GM23338 (cell line): Measurements from ENCODE around the gene GTF2H1.

Source experiments
- CREB1 ChIP-seq: fragments of 250-450 bp; sonication (Bioruptor Pico); IDR thresholded peaks from 2 replicates; pipeline ENCODE4 v1.5.0; 2020; ENCODE audit warnings: low read depth, mild to moderate bottlenecking, moderate library complexity
- EZH2 ChIP-seq: fragments of 200-600 bp; sonication (generic); IDR thresholded peaks from one replicate; pipeline ENCODE4 v1.8.0; 2017; ENCODE audit warnings: antibody characterized with exemption, mild to moderate bottlenecking, low read depth; ENCODE audit not compliant: unreplicated experiment
- EZH2phosphoT487 ChIP-seq: fragments of 200-600 bp; sonication (generic); IDR thresholded peaks from one replicate; pipeline ENCODE4 v1.8.1; 2018; ENCODE audit warnings: antibody characterized with exemption; ENCODE audit not compliant: unreplicated experiment
- NANOG ChIP-seq: IDR thresholded peaks from 2 replicates; pipeline ENCODE4 v1.6.1; 2016; ENCODE audit warnings: antibody characterized with exemption, borderline replicate concordance
- POLR2AphosphoS5 ChIP-seq: IDR thresholded peaks from 2 replicates; pipeline ENCODE4 v1.6.1; 2016; ENCODE audit warnings: antibody characterized with exemption, low read depth
- REST ChIP-seq: IDR thresholded peaks from one replicate; pipeline ENCODE4 v1.6.1; 2018; ENCODE audit warnings: antibody characterized with exemption; ENCODE audit not compliant: unreplicated experiment
- ZNF114 ChIP-seq: fragments of 250-450 bp; sonication (Bioruptor Pico); IDR thresholded peaks from 2 replicates; pipeline ENCODE4 v1.5.0; 2020; ENCODE audit warnings: mild to moderate bottlenecking, moderate library complexity
- TF ChIP-seq, protein P1 (sequence below), 2 experiments: fragments of 200-600 bp in 1 of 2; sonication (generic) in 1 of 2; conservative IDR thresholded peaks; 2 replicates each; pipeline versions ENCODE4 v1.5.1 to v1.6.1; 2016 to 2017; ENCODE audit warnings: antibody characterized with exemption in 2 of 2, low read depth in 2 of 2, mild to moderate bottlenecking in 2 of 2, moderate library complexity in 1 of 2

GRCh38 chr11:18319914-18320313, 2.5 kb upstream of the GTF2H1 start:
- TF ChIP-seq, protein P1, sequence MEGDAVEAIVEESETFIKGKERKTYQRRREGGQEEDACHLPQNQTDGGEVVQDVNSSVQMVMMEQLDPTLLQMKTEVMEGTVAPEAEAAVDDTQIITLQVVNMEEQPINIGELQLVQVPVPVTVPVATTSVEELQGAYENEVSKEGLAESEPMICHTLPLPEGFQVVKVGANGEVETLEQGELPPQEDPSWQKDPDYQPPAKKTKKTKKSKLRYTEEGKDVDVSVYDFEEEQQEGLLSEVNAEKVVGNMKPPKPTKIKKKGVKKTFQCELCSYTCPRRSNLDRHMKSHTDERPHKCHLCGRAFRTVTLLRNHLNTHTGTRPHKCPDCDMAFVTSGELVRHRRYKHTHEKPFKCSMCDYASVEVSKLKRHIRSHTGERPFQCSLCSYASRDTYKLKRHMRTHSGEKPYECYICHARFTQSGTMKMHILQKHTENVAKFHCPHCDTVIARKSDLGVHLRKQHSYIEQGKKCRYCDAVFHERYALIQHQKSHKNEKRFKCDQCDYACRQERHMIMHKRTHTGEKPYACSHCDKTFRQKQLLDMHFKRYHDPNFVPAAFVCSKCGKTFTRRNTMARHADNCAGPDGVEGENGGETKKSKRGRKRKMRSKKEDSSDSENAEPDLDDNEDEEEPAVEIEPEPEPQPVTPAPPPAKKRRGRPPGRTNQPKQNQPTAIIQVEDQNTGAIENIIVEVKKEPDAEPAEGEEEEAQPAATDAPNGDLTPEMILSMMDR (conservative IDR thresholded peaks at IDR 0.05; ENCODE audit: low read depth in 2 of 2): no peak
- TF ChIP-seq POLR2AphosphoS5: no peak
- no peak for TF ChIP-seq NANOG
- TF ChIP-seq EZH2phosphoT487: no peak
- TF ChIP-seq CREB1 (CRISPR knock-in tag): no peak
- no peak for TF ChIP-seq EZH2
- TF ChIP-seq ZNF114: no peak
- no peak for TF ChIP-seq REST
